Mesenchymal stem cell (in vitro differentiated cells and primary cell): ENCODE data around the gene ARRB2.

ENCODE experiments used
- DNase-seq: peaks from one replicate; pipeline ENCODE4 v3.0.0-alpha.2; 2013
- H2AFZ ChIP-seq: one replicate; pipeline ENCODE4 v1.6.1; 2013; ENCODE audit warnings: low read depth, mild to moderate bottlenecking, control low read depth, inconsistent platforms, low read length, moderate library complexity
- H2AK5ac ChIP-seq: 2 replicates; pipeline ENCODE4 v1.6.1; 2013; ENCODE audit warnings: low read length, moderate library complexity, mild to moderate bottlenecking, inconsistent platforms; ENCODE audit not compliant: severe bottlenecking
- H2BK120ac ChIP-seq: one replicate; pipeline ENCODE4 v1.6.1; 2013; ENCODE audit warnings: low read depth, mild to moderate bottlenecking, inconsistent platforms, low read length, moderate library complexity
- H2BK12ac ChIP-seq, 2 experiments: one replicate each; pipeline ENCODE4 v1.6.1; 2013; ENCODE audit warnings: inconsistent platforms in 2 of 2, low read length in 2 of 2, mild to moderate bottlenecking in 2 of 2, moderate library complexity in 2 of 2, control low read depth in 1 of 2
- H2BK15ac ChIP-seq: one replicate; pipeline ENCODE4 v1.6.1; 2013; ENCODE audit warnings: mild to moderate bottlenecking, low read depth, inconsistent platforms; ENCODE audit not compliant: poor library complexity, severe bottlenecking
- H2BK5ac ChIP-seq: 2 replicates; pipeline ENCODE4 v1.6.1; 2013; ENCODE audit warnings: low read depth, mild to moderate bottlenecking, low read length, control low read depth, inconsistent platforms; ENCODE audit not compliant: poor library complexity, severe bottlenecking
- H3K14ac ChIP-seq, 2 experiments: one replicate each; pipeline ENCODE4 v1.6.1; 2013; ENCODE audit warnings: inconsistent platforms in 2 of 2, low read length in 2 of 2, control low read depth in 1 of 2, mild to moderate bottlenecking in 1 of 2, moderate library complexity in 1 of 2
- H3K18ac ChIP-seq, 2 experiments: one replicate each; pipeline ENCODE4 v1.6.1; 2013; ENCODE audit warnings: inconsistent platforms in 2 of 2, low read length in 2 of 2, control low read depth in 1 of 2, low read depth in 1 of 2, mild to moderate bottlenecking in 1 of 2
- H3K23ac ChIP-seq, 2 experiments: one replicate each; pipeline ENCODE4 v1.6.1; 2013; ENCODE audit warnings: inconsistent platforms in 2 of 2, low read length in 2 of 2, mild to moderate bottlenecking in 2 of 2, moderate library complexity in 2 of 2, control low read depth in 1 of 2
- H3K27ac ChIP-seq: 2 replicates; pipeline ENCODE4 v1.5.1; 2013; ENCODE audit warnings: mild to moderate bottlenecking, moderate library complexity, low read length, control low read depth, inconsistent platforms; ENCODE audit not compliant: poor library complexity, severe bottlenecking
- H3K27me3 ChIP-seq, 2 experiments: 2 replicates each; pipeline versions ENCODE4 v1.6.1 to v1.7.0; 2013; ENCODE audit warnings: low read length in 2 of 2, mild to moderate bottlenecking in 2 of 2, moderate library complexity in 2 of 2, control low read depth in 1 of 2, inconsistent platforms in 1 of 2; ENCODE audit not compliant: control insufficient read depth in 1 of 2, insufficient read depth in 1 of 2
- H3K36me3 ChIP-seq, 2 experiments: 2 replicates each; pipeline versions ENCODE4 v1.6.1 to v1.7.0; 2013; ENCODE audit warnings: low read length in 2 of 2, control low read depth in 1 of 2, inconsistent platforms in 1 of 2, low read depth in 1 of 2, mild to moderate bottlenecking in 1 of 2; ENCODE audit not compliant: insufficient read depth in 2 of 2, control insufficient read depth in 1 of 2
- H3K4ac ChIP-seq, 2 experiments: one replicate each; pipeline ENCODE4 v1.6.1; 2013; ENCODE audit warnings: inconsistent platforms in 2 of 2, low read length in 2 of 2, mild to moderate bottlenecking in 2 of 2, moderate library complexity in 2 of 2, control low read depth in 1 of 2, low read depth in 1 of 2
- H3K4me1 ChIP-seq: 2 replicates; pipeline ENCODE4 v1.6.1; 2013; ENCODE audit warnings: low read depth, low read length, control low read depth; ENCODE audit not compliant: control insufficient read depth, insufficient read depth
- H3K4me2 ChIP-seq: 2 replicates; pipeline ENCODE4 v1.6.1; 2013; ENCODE audit warnings: low read length, mild to moderate bottlenecking, inconsistent platforms; ENCODE audit not compliant: poor library complexity, severe bottlenecking
- H3K4me3 ChIP-seq, 2 experiments: 2 replicates each; pipeline versions ENCODE4 v1.5.1 to v1.7.0; 2013; ENCODE audit warnings: low read length in 2 of 2, mild to moderate bottlenecking in 2 of 2, control low read depth in 1 of 2, low read depth in 1 of 2; ENCODE audit not compliant: insufficient read depth in 1 of 2
- H3K79me1 ChIP-seq: replicated peaks from 2 replicates; pipeline ENCODE4 v1.6.1; 2013; ENCODE audit warnings: mild to moderate bottlenecking, control low read depth, low read length, inconsistent platforms; ENCODE audit not compliant: poor library complexity, severe bottlenecking
- H3K9ac ChIP-seq: 2 replicates; pipeline ENCODE4 v1.7.0; 2013; ENCODE audit warnings: mild to moderate bottlenecking, low read length, moderate library complexity
- H3K9me3 ChIP-seq: 2 replicates; pipeline ENCODE4 v1.7.0; 2013; ENCODE audit warnings: mild to moderate bottlenecking, low read length; ENCODE audit not compliant: control insufficient read depth
- H4K8ac ChIP-seq: one replicate; pipeline ENCODE4 v1.6.1; 2013; ENCODE audit warnings: inconsistent platforms, mild to moderate bottlenecking, low read length, moderate library complexity
- H4K91ac ChIP-seq: one replicate; pipeline ENCODE4 v1.6.1; 2013; ENCODE audit warnings: mild to moderate bottlenecking, low read length, inconsistent platforms
- WGBS: methylation state at CpG from one replicate; pipeline ENCODE4 v1.1.7; 2013; ENCODE audit warnings: mixed read lengths; 5-methylcytosine and 5-hydroxymethylcytosine counted together

ARRB2 gene

GRCh38 chr17:4748686-4749085, 38.3 kb downstream of the ARRB2 start:
- no peaks in the 10 kb centered on the region for H3K36me3 ChIP-seq

GRCh38 chr17:4750606-4751005, 40.2 kb downstream of the ARRB2 start:
- H3K4me3 ChIP-seq: no peak overlapping the region
- H3K4me2 ChIP-seq: no peak overlapping the region
- no peak overlapping the region for H3K27ac ChIP-seq
- no peak overlapping the region for H2BK120ac ChIP-seq
- no peak overlapping the region for H3K14ac ChIP-seq
- H2BK5ac ChIP-seq: no peak overlapping the region
- H2AK5ac ChIP-seq: no peak overlapping the region
- no peaks in the 10 kb centered on the region for H3K36me3 ChIP-seq
- H2BK12ac ChIP-seq: no peak overlapping the region
- no peak overlapping the region for H2BK15ac ChIP-seq
- peaks cover 39 to 73% of the 10 kb centered on the region in 2 experiments for H3K27me3 ChIP-seq
- H4K91ac ChIP-seq: no peak overlapping the region
- H4K8ac ChIP-seq: no peak overlapping the region
- WGBS: 55% methylated on average over 3 of the region's 3 CpGs
- H3K4ac ChIP-seq: no peak overlapping the region
- no peaks in the 10 kb centered on the region for H3K9me3 ChIP-seq
- no peak overlapping the region for H3K18ac ChIP-seq
- H3K23ac ChIP-seq: no peak overlapping the region
- peaks cover under 1% of the 10 kb centered on the region for H3K4me1 ChIP-seq
- DNase-seq: no peak
- no peak overlapping the region for H3K9ac ChIP-seq
- no peak overlapping the region for H2AFZ ChIP-seq
- H3K79me1 ChIP-seq: no peaks in the 10 kb centered on the region

More at GRCh38 chr17:4748686-4749085, 38.3 kb downstream of the ARRB2 start:
- Histone ChIP-seq H2BK15ac (no peak overlapping the region), H4K91ac (no peak overlapping the region), H3K14ac (no peak overlapping the region), H3K79me1 (no peaks in the 10 kb centered on the region), H3K4me3 (no peak overlapping the region), H3K4me2 (no peak overlapping the region), H4K8ac (no peak overlapping the region), H3K18ac (no peak overlapping the region), H2AFZ (no peak overlapping the region), H3K4me1 (peaks cover 7% of the 10 kb centered on the region), H3K9ac (no peak overlapping the region), H3K4ac (no peak overlapping the region), H2AK5ac (no peak overlapping the region), H3K27me3 (peaks cover 48 to 75% of the 10 kb centered on the region in 2 experiments), H2BK120ac (no peak overlapping the region), H3K9me3 (no peaks in the 10 kb centered on the region), H3K23ac (no peak overlapping the region), H3K27ac (no peak overlapping the region), H2BK5ac (no peak overlapping the region), H2BK12ac (no peak overlapping the region)
- DNase-seq: no peak
- 88% methylated on average over 3 of the region's 4 CpGs for WGBS

- 87% methylated on average over 4 of the region's 5 CpGs for WGBS
- H3K4me2 ChIP-seq: no peak overlapping the region
- peak; percentile 41 for DNase-seq
- no peak overlapping the region for H3K23ac ChIP-seq
- H3K18ac ChIP-seq: no peak overlapping the region
- H3K4me3 ChIP-seq: no peak overlapping the region
- H2BK12ac ChIP-seq: no peak overlapping the region
- no peak overlapping the region for H2AFZ ChIP-seq
- no peak overlapping the region for H2BK120ac ChIP-seq
- H3K27me3 ChIP-seq: peaks cover 27 to 72% of the 10 kb centered on the region in 2 experiments
- H3K9ac ChIP-seq: no peak overlapping the region
- H4K91ac ChIP-seq: no peak overlapping the region
- no peak overlapping the region for H3K27ac ChIP-seq
- H3K4me1 ChIP-seq: no peaks in the 10 kb centered on the region
- no peak overlapping the region for H2BK5ac ChIP-seq
- H3K79me1 ChIP-seq: no peaks in the 10 kb centered on the region
- no peaks in the 10 kb centered on the region for H3K9me3 ChIP-seq
- no peaks in the 10 kb centered on the region for H3K36me3 ChIP-seq
- H3K4ac ChIP-seq: no peak overlapping the region
- no peak overlapping the region for H3K14ac ChIP-seq
- H2BK15ac ChIP-seq: no peak overlapping the region
- H2AK5ac ChIP-seq: no peak overlapping the region
- no peak overlapping the region for H4K8ac ChIP-seq
Observed at GRCh38 chr17:4751932-4752331, 41.5 kb downstream of the ARRB2 start.

- Histone ChIP-seq H2BK120ac (no peak overlapping the region), H3K4ac (no peak overlapping the region), H3K9ac (no peak overlapping the region), H3K18ac (no peak overlapping the region), H3K79me1 (no peaks in the 10 kb centered on the region), H3K4me1 (no peaks in the 10 kb centered on the region), H2AFZ (no peak overlapping the region), H2AK5ac (no peak overlapping the region), H2BK5ac (no peak overlapping the region), H3K9me3 (no peaks in the 10 kb centered on the region), H2BK15ac (no peak overlapping the region), H3K27ac (no peak overlapping the region), H3K23ac (no peak overlapping the region), H2BK12ac (no peak overlapping the region), H3K4me3 (no peak overlapping the region), H4K8ac (no peak overlapping the region), H4K91ac (no peak overlapping the region), H3K4me2 (no peak overlapping the region), H3K27me3 (peaks cover 35 to 80% of the 10 kb centered on the region in 2 experiments), H3K14ac (no peak overlapping the region), H3K36me3 (no peaks in the 10 kb centered on the region)
- no CpG with 5 or more reads among the region's 1 CpG for WGBS
- DNase-seq: no peak
Observed at GRCh38 chr17:4753392-4753791, 43.0 kb downstream of the ARRB2 start.
